GM18502 (cell line): Measurements from ENCODE around the gene SUPT3H.

ENCODE experiments used
- ATAC-seq: cut with Tn5 transposase; IDR thresholded peaks from one replicate; pipeline ENCODE4 v1.9.1; 2021; ENCODE audit warnings: mild to moderate bottlenecking; ENCODE audit not compliant: unreplicated experiment, poor library complexity

The SUPT3H gene

GRCh38 chr6:44825273-44825672 is 552.5 kb downstream of the SUPT3H start:
- no peak for ATAC-seq

GRCh38 chr6:44824567-44824966 is 553.2 kb downstream of the SUPT3H start:
- no peak for ATAC-seq

GRCh38 chr6:44820759-44821158 is 557.0 kb downstream of the SUPT3H start:
- no peak for ATAC-seq

- ATAC-seq, result no peak
These were observed 557.4 kb downstream of the SUPT3H start for GRCh38 chr6:44820321-44820720.

DNA sequence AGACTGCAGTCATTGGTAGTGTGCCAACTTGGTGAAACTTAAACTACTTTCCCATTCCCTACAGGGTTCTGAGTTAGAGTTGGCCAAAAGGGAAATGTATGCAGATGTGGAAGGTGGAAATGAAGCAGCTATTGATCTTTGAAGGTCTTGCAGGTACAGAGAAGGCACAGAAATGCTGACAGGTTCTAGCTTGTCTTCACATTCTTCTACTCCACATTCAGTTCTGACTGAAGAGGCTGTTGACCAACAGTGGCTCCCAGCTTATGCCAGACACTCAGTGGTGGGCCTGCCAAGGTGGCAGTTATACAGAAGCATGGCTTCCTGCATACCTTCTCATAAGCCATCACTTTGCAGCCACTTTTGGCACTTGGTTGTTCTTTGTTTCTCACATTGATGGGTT is 566.3 kb downstream of the SUPT3H start:
- ATAC-seq, result no peak

DNA sequence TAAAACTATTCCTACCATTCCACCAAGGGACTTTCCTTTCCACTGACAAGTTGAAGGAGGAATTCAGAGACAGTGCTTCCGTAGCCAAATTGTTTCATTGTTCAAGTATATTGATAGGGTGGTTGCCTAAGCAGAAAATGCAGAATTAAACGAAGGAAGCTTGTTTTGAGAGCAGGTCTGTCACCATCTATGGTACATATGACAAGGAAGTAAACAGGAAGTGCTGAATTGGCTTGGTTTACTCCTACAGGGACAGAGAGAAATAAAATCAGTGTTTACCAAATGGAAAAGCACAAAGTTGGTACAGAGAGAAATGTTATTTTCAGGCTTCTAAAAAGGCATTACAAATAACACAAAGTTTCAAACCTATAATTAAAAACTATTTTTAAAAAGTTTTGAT is 568.5 kb downstream of the SUPT3H start:
- no peak for ATAC-seq

DNA sequence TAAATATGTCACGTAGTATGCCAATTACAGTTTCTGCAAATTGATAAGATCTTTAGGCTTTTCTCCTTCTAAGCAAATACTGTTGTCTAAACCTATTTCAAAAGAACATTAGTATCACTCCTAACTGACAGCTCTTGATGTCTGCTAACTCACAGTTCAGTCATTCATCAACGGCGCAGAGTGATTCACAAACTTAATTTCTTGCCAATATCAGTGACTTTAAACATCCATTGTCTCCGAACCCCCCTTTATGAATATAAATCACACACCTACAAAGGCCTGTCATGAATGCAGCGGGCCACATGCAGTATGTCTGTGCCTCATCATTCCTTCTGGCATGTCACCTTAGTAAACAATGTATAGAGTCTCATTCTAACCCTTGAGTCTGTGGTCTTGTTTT is 569.6 kb downstream of the SUPT3H start:
- ATAC-seq, result no peak

- ATAC-seq, result no peak
These were observed 571.1 kb downstream of the SUPT3H start for GRCh38 chr6:44806656-44807055.

DNA sequence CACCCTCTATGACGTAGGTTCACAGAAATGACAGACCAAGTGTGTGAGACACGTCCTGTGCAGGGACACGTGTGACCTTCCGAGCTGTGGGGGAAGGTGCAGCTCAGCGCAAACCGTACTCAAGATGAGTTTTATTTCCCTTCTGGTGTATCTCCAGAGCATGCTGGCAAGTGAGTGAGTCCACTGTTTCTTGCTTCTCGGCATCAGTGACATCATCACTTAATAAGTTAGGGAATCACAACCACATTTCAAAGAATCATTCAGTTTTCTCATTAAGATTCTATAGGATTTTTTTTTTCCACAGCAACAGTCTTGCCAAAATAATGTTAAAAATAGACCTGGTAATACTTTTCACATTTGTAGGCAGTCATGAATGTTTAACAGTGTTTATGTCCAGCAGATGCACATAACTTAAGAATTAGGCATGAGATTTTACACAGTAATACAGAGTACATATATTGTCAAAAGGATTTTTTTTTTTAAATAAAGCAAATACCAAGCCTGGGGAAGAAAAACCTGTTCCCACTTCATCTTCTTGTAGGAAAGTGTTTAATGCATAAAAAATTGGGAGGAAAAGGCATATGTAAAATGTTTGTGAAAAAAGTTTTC is 572.4 kb downstream of the SUPT3H start:
- no peak for ATAC-seq

DNA sequence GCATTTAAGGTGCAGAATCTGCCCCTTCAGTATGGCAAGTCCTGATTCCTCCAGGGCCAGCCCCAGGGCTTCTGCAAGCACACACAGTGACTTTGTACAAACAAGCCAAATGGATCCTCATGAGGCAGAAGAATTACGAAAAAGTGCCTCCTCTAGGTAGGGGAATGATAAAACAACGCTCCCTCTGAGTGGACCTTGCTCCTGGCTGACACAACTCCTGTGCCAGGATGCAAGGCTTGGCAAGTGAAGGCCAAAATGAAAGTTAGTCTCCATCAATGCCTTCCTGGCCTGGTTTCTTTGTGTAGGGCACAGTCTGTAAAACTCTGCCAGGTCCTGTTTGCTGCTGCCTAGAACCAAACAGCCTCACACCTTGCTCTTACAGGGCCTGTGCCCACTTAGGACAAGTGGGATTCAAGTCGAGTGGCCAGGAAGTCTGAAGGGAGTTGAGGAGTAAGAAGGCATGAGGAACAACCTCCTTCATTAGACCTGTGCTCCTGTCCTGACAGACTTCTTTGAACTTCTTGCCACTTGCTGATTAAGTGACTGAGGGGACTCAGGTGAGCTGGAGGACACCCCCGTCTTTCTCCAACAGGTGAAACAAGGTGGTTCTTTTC is 573.1 kb downstream of the SUPT3H start:
- no peak for ATAC-seq

DNA sequence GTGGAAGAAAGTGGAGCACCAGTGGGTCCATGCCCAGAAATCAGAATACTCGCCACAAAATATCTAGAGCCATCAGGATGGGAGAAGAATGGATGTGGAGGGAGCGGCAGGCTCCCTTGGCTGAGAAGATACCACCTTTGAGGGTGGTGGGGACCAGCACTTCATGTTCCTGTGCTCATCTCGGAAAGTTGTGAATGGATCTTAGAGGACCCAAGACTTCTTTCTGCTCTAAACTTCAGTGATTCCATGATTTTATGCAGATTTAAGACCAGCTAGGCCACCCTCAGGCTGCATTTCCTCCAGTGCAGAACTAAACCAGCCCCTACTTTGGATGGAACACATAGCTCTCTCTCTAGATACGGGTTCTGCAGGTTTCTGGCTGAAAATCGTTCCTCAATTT is 573.7 kb downstream of the SUPT3H start:
- no peak for ATAC-seq

DNA sequence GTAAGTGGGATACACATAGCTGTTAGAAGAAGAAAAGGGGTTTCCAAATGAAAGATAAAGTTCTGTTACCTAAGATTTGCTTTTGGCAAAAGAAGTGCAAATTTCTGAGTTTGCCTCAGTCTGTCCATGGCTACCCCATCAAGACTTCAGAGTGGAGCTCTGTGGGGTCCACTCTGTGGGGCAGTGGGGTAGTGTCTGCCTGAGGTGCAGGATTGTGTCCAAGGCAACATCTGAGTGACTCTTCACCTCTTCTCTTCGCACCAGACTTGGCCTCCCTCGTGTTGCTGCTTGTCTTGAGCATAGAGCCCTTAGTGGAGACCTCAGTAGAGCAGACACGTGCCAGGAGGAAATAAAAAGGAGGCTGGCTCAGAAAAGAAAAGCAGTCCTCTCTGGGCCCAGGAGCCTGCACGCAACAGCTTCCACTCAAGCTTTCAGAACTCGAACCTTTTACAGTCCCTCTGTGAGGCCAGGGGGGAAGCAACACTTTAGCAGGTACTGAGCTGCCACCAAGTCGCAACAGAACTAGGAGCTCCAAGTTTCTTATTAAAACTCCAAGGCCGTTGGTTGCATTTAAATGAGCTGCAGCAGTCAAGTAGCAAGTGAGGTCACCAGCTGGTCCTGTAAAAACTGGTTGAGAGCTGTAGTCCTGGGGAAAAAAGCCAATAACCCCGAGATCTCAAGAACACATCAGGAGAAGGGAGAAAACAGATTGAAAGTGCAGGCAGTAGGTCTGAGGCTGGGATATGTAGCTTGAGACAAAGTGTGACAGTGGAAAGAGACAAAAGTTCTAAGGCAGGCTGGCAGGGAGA is 576.7 kb downstream of the SUPT3H start:
- no peak for ATAC-seq

DNA sequence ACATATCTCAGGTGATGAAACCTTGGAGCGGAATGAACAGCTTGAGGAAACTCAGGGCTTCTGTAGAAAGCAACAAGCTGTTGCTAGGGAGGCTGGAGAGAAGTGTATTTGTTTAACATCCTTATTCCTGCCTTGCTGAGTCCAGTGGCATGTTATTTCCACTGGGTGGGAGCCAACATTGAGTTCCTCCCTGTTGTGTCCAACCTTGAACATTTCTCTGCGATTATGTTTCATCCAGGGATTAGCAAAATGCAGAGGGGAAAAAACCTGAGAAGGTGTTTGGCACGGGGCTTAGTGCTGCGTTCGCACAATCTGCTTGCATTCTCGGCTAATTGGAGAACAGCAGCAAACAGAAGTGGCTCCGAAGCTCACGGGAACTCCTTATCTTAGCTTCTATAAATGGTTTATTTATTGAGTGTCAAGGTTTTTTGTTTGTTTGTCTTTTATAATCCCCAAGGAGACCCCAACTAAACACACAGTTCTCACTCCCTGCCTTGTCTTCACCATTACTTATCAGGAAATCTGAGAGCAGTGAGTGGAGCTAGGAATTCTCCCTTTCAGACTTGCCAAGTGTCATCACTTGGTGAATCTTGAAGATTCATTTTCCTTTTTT is 577.5 kb downstream of the SUPT3H start:
- ATAC-seq, result no peak

DNA sequence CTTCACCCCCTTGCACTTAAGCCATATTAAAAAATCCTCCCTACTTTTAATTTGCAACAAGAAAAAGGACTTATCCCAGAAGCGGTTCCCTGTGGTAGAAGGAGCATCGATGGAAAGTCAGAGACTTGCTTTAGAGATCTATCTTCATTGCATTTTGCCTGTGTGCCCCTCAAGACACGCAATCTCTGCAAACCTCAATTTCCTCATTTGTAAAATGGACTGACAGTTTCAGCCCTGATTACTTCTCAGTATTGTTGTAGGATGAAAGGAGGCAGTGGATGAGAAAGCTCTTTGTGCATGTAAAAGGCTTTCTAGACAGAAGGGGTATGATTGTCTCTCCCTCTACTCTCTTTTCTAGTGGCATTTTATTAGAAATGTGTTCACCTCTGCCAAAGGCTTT is 580.0 kb downstream of the SUPT3H start:
- no peak for ATAC-seq

GRCh38 chr6:44795326-44795725 is 582.4 kb downstream of the SUPT3H start:
- ATAC-seq, result no peak

- ATAC-seq, result no peak
These were observed 587.9 kb downstream of the SUPT3H start for GRCh38 chr6:44789806-44790205.

DNA sequence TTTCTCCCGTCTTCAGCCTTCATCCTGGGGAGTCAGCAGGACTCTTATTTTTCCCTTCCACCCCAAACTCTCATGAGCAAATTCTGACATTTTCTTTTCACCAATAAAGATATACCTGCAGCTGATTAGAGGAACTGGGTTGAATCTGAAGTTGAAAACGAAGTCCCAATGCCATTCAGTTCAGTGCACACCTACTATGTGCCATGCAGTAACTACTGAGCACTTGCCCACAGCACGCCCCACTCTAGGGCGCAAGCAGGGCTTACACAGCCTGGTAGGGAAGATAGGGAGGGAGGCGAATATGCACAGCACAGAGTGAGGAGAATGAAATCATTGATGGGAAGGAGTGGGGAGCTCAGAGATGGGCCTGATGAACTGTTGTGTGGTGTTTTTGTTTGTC is 588.7 kb downstream of the SUPT3H start:
- ATAC-seq, result no peak

DNA sequence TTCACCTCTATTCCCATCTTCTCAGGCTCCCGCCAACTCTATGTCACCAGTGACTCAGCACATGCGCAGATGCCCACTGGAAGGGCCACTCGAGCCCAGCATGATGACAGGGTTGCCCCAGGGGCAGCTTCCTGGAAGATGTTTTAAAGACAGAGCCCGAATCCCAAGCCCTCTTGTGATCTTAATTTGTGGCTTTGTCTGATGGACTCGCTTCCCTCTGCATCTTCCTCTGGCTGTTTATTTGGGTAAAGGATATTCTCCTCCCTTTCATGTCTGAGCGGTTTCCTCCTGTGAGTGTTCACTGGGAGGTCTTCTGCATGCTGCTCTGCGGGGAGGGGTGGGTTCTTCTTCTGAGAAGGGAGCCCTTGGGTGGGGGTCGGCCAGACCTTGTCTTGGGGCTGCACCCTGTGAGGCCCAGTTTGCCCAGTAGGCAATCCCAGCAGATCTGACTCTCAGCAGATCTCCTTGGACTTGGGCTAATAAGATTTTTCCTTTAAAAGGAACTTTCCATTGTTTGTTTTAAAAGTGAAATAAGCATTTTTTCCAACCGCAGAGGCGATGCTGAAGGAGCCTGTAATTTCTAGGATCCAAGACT is 589.2 kb downstream of the SUPT3H start:
- no peak for ATAC-seq

DNA sequence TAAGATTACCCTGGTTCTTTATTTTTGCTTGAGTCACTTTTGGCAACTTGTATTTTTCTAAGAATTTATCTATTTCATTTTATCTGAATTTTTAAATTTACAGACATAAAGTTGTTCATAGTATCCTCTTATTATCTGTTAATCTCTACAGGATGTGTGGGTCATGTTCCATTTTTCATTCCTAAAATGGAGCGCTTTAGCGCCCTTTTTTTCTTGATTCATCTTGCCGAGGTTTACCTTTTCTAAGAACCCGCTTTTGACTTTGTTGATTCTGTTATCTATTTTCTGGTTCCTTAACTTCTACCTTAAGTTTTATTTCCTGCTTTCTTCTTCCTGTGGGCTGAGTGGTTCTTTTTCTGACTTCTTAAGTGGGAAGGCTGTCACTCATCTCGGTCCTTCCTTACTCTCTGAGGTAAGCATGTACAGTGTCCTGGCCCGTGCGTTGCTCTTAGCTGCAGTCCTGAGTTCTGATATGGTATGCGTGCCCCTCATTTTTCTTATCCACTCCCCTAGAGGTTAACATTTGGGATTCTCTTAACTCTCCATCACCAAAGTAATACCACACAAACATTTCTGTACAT is 590.4 kb downstream of the SUPT3H start:
- ATAC-seq, result no peak

DNA sequence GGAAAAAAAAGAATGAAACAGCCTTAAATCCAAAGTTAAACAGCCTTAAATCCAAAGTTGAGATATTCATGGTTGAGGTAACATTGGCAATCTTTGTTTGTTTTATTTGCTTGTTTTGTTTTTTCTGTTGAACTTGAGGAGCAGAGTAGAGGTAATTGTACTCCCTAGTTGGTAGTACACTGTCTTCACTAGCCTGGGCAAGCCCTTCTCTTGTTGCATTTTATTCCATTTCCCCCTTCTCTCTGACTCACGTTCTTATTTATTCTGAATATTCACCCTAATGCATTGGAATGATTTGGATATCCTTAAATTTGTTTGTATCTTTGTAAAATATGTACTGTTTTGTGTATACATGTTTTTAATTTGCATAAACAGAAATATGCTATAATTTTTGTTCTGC is 592.6 kb downstream of the SUPT3H start:
- ATAC-seq, result no peak

DNA sequence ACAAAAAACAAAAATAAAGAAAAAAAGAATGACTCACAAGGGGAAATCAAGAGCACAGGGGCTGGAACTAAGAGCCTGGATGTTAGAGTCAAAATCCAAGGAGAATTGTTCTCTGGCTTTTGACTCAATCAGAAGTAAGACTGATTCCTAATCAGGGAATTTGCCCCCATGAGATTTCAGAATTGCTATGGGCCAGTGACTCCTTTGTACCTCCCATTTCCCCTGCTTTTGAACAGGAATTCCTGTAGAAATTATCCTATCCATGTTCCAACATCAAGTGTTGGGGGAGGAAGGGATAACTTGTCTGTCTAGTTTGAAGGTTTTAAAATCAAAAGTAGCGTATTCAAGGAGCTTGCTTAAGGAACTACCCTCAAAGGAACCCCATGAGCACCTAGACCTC is 593.5 kb downstream of the SUPT3H start:
- ATAC-seq, result no peak
